Neutrophil (primary cell): ENCODE measurements around the gene PBRM1.
A peak's percentile ranks its signal among the peaks of the same experiment; 100 is the strongest.
"Not testable (repeated sequence)": the region's sequence is repeated elsewhere in the genome, so short reads cannot be mapped to it uniquely, and the experiment has no call there.

ENCODE experiments used
- H3K27ac ChIP-seq: fragments of 200-600 bp; sonication (generic); 2 replicates; pipeline ENCODE4 v1.5.1; 2016; ENCODE audit warnings: mild to moderate bottlenecking, moderate library complexity
- H3K27me3 ChIP-seq: fragments of 200-600 bp; sonication (generic); 2 replicates; pipeline ENCODE4 v1.6.0; 2016; ENCODE audit warnings: mild to moderate bottlenecking
- H3K36me3 ChIP-seq: fragments of 200-600 bp; sonication (generic); 2 replicates; pipeline ENCODE4 v1.5.1; 2017
- H3K4me1 ChIP-seq, 2 experiments: fragments of 200-600 bp in 1 of 2; sonication (generic) in 1 of 2; 1 replicate in 1 of 2; 2 replicates in 1 of 2; pipeline versions ENCODE4 v1.5.1 to v1.6.1; 2013 to 2016; ENCODE audit warnings: low read depth in 1 of 2, low read length in 1 of 2, mild to moderate bottlenecking in 1 of 2, moderate library complexity in 1 of 2; ENCODE audit not compliant: control insufficient read depth in 1 of 2, insufficient read depth in 1 of 2
- H3K4me3 ChIP-seq, 2 experiments: fragments of 200-600 bp in 1 of 2; sonication (generic) in 1 of 2; 1 replicate in 1 of 2; 2 replicates in 1 of 2; pipeline ENCODE4 v1.5.1; 2013 to 2016; ENCODE audit warnings: low read depth in 1 of 2, low read length in 1 of 2, mild to moderate bottlenecking in 1 of 2, moderate library complexity in 1 of 2
- H3K9me3 ChIP-seq: fragments of 200-600 bp; sonication (generic); 2 replicates; pipeline ENCODE4 v1.5.1; 2016
- CTCF ChIP-seq: fragments of 200-600 bp; sonication (generic); IDR thresholded peaks from 2 replicates; pipeline ENCODE4 v1.5.1; 2016; ENCODE audit warnings: antibody characterized with exemption

PBRM1 gene

DNA sequence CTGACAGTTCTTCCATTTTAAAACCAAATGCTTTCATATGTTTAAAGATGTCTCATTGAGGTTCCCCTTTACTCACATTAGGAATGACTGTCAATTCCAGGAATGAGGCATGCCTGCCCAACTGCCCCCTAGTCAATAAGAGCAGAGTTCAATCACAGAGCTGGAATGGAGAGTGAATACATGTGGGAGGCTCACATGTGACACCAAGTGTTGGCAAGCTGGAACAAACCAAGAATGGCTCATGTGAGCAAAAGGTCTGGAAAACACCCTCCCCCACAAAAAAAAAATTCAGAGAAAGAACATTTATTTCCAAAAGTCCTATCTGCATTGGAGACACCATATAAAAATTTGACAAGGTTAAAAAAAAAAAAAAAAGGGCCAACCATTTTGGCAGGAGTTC, 3.7 kb downstream of the PBRM1 start:
- Histone ChIP-seq H3K27ac (peak overlapping the region; percentile 42), H3K4me1 (peaks cover 16 to 21% of the 10 kb centered on the region in 2 experiments), H3K36me3 (peaks cover 26% of the 10 kb centered on the region), H3K27me3 (no peaks in the 10 kb centered on the region), H3K4me3 (no peak overlapping the region), H3K9me3 (no peaks in the 10 kb centered on the region)
- TF ChIP-seq CTCF: no peak

DNA sequence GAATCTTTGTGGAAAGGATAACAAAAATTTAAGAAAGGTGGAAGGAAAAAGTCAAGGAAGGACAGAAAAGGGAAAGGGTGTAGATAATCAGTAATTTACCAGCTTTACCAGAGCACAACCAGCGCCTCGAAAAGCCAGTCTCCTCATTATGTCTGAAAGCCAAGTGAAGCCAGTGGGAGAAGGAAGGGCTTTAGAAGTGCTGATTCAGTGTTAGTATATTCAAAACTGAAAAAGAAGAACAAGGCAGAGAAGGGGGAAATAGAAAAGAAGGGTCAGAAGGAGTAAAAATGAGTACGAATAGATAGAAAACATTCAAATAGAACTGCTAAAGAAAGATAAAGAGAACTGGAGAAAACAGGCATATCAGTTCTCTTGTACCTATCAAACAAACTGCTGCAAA, 4.1 kb downstream of the PBRM1 start:
- H3K4me1 ChIP-seq: peaks cover 15 to 17% of the 10 kb centered on the region in 2 experiments
- H3K27ac ChIP-seq: peak overlapping the region; percentile 42
- H3K9me3 ChIP-seq: no peaks in the 10 kb centered on the region
- H3K4me3 ChIP-seq: no peak overlapping the region
- H3K36me3 ChIP-seq: peaks cover 30% of the 10 kb centered on the region
- TF ChIP-seq CTCF: no peak
- no peaks in the 10 kb centered on the region for H3K27me3 ChIP-seq

DNA sequence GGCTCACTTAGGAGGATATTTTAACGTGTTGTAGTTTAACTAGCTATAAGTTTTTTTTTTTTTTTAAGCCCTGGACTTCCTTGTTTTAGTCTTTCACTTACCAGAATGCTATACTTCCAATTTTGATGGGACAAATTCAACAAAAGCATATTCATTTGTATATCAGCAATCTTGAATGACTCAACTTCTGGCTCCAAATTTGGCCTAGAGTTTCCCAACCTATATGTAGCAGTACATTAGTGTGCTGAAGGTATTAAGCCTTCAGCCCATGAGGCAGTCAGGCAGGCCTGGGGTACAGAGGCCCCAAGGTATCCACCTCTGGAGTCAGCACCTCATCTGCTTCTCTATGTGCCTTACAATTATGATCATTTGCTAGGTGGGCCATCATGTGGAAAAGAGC, 5.9 kb downstream of the PBRM1 start:
- Histone ChIP-seq H3K36me3 (peaks cover 42% of the 10 kb centered on the region), H3K27me3 (no peaks in the 10 kb centered on the region), H3K4me1 (peaks cover 4 to 5% of the 10 kb centered on the region in 2 experiments), H3K27ac (no peak overlapping the region), H3K4me3 (no peak overlapping the region), H3K9me3 (no peaks in the 10 kb centered on the region)
- no peak for TF ChIP-seq CTCF

DNA sequence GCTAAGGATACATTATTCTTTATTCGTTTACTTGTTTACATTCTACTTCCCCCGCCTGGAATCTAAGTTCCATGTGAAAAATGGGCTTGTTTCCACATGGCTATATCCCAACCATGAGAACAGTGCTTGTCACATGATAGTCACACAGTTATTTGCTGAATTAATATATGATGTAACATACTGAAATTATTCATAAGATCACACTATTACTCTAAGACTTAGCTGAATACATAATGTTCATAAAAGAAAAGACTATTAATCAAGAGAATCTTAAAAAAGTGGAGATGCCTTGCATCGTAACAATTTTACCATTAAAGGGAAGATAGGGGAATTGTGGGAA, 6.5 kb downstream of the PBRM1 start:
- H3K4me1 ChIP-seq: no peaks in the 10 kb centered on the region
- H3K36me3 ChIP-seq: peaks cover 45% of the 10 kb centered on the region
- no peak for TF ChIP-seq CTCF
- H3K4me3 ChIP-seq: no peak overlapping the region
- H3K27ac ChIP-seq: no peak overlapping the region
- no peaks in the 10 kb centered on the region for H3K27me3 ChIP-seq
- H3K9me3 ChIP-seq: no peaks in the 10 kb centered on the region

- H3K4me3 ChIP-seq: no peak overlapping the region
- no peaks in the 10 kb centered on the region for H3K4me1 ChIP-seq
- H3K27ac ChIP-seq: no peak overlapping the region
- TF ChIP-seq CTCF: no peak
- H3K9me3 ChIP-seq: no peaks in the 10 kb centered on the region
- no peaks in the 10 kb centered on the region for H3K27me3 ChIP-seq
- H3K36me3 ChIP-seq: peaks cover 45% of the 10 kb centered on the region
Observed at GRCh38 chr3:52678265-52679198, 7.2 kb downstream of the PBRM1 start.

- H3K9me3 ChIP-seq, H3K27ac ChIP-seq, H3K27me3 ChIP-seq, H3K4me3 ChIP-seq, H3K4me1 ChIP-seq: not testable (repeated sequence)
- H3K36me3 ChIP-seq: peaks cover 54% of the 10 kb centered on the region
Observed at GRCh38 chr3:52676201-52676600, 9.5 kb downstream of the PBRM1 start.
